Mammary epithelial cell (primary cell): Measurements from ENCODE around the gene PODXL2.

Experiments used
- EZH2 ChIP-seq: IDR thresholded peaks from 2 replicates; pipeline ENCODE4 v1.6.1; 2012; ENCODE audit warnings: low read length, inconsistent platforms, borderline replicate concordance
- TF ChIP-seq, protein P1 (sequence below), 2 donors: IDR thresholded peaks in 1 of 2; conservative IDR thresholded peaks in 1 of 2; 2 replicates each; pipeline ENCODE4 v1.5.1; 2011 to 2012; ENCODE audit warnings: inconsistent platforms in 2 of 2, low read length in 2 of 2, mild to moderate bottlenecking in 2 of 2, control low read depth in 1 of 2, low read depth in 1 of 2; ENCODE audit not compliant: insufficient read depth in 1 of 2; ENCODE audit errors: extremely low read depth in 1 of 2

DNA sequence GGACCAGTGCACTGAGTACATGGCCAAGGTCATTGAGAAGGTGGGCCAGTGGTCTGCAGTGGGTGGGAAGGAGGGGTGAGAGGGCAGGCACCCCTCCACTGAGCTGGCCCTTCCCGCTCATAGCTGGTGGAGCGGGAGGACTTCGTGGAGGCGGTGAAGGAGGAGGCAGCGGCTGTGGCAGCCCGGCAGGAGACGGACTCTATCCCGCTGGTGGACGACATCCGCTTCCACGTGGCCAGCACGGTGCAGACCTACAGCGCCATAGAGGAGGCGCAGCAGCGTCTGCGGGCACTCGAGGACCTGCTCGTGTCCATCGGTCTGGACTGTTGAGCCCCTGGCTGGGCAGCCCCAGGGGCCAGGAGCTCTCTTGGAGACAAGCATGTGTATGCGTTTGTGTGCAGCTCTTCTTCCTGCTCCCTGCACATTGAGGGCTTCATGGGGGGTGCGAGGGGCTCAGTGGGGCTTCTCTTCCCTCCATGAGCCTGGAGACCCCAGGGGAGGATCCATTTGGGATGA is 51.2 kb downstream of the PODXL2 start:
- TF ChIP-seq EZH2, result no peak
- TF ChIP-seq, protein P1, sequence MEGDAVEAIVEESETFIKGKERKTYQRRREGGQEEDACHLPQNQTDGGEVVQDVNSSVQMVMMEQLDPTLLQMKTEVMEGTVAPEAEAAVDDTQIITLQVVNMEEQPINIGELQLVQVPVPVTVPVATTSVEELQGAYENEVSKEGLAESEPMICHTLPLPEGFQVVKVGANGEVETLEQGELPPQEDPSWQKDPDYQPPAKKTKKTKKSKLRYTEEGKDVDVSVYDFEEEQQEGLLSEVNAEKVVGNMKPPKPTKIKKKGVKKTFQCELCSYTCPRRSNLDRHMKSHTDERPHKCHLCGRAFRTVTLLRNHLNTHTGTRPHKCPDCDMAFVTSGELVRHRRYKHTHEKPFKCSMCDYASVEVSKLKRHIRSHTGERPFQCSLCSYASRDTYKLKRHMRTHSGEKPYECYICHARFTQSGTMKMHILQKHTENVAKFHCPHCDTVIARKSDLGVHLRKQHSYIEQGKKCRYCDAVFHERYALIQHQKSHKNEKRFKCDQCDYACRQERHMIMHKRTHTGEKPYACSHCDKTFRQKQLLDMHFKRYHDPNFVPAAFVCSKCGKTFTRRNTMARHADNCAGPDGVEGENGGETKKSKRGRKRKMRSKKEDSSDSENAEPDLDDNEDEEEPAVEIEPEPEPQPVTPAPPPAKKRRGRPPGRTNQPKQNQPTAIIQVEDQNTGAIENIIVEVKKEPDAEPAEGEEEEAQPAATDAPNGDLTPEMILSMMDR (conservative IDR thresholded peaks at IDR 0.05 in 1 of 2, IDR thresholded peaks at IDR 0.05 in 1 of 2; ENCODE audit: extremely low read depth in 1 of 2, insufficient read depth in 1 of 2, low read depth in 1 of 2, low read length in 2 of 2), result no peak
